ENCODE data around the gene MAP3K4.
A peak's percentile ranks its signal among the peaks of the same experiment; 100 is the strongest.
"Not testable (repeated sequence)": the region's sequence is repeated elsewhere in the genome, so short reads cannot be mapped to it uniquely, and the experiment has no call there.

Gene MAP3K4

DNA sequence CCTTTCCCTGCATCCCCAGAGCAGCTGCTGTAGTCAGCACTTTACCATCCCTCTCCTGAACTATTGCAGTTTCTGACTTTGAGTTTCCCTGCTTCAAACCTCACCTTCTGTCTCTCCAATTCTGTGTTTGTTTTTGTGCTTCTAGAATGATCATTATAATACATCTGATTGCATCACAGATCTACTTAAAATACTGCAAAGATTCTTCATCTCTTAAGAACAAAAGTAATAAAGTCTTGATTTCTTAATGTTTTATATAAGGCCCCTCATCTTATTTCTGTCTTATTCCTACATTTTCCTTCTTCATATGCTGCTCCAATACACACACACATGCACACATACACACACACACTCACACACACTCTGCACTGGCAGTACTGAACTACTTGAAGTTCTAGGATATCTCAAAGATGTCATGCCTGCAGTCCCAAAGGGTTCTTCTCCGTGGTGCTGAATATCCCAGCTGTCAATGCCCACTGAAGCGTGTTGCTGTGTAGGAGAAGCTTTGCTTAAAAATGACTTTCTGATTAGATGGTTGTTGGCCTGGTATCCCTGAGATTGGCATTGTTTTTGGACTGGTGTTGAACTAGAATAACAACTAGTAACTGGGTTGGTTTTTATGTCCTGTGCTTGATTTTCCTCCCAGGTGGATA, 97.2 kb downstream of the MAP3K4 start:
- DNase-seq (ENCODE audit: low spot score), result no peak

DNA sequence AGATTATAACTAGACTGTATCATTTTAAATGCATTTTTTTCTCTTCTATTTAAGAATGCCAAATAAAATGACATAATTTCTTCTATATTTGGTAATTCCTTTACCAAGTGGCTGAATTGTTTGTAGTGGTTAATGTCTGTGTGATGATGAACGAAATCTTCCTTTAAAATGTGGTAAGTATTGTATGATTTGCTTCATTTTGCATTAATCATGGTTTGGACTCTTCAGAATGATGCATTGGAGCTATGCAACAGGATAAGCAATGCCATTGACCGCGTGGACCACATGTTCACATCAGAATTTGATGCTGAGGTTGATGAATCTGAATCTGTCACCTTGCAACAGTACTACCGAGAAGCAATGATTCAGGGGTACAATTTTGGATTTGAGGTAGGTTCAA, 99.6 kb downstream of the MAP3K4 start:
- no peak for DNase-seq (ENCODE audit: low spot score)

DNA sequence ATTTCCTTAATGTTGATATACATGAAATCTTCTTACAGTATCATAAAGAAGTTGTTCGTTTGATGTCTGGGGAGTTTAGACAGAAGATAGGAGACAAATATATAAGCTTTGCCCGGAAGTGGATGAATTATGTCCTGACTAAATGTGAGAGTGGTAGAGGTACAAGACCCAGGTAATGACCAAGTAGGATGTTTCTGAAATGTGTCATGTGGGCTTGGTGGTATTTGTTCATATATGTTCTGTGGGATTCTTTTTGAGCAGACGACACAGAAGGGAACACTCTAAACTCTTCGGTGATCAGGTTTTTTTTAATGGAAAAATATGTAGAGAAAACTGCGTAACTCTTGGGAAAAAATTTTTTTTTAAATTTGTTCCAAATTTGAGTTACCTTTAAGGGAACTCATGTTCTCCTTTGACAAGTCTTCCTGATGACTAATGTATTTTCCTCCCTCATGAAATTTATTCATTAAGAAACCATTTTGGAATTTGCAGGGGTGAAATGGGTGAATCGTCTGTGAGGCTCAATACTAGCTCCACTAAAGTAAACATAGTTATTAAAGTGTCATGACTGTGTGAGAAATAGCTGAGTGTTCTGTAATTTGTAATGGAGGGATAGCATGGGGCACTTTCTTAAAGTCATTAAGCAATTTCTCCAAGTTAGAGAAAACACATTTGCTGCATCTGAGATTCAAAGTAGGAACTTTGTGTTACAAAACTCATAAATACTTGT, 100.6 kb downstream of the MAP3K4 start:
- DNase-seq (ENCODE audit: low spot score), result no peak

DNA sequence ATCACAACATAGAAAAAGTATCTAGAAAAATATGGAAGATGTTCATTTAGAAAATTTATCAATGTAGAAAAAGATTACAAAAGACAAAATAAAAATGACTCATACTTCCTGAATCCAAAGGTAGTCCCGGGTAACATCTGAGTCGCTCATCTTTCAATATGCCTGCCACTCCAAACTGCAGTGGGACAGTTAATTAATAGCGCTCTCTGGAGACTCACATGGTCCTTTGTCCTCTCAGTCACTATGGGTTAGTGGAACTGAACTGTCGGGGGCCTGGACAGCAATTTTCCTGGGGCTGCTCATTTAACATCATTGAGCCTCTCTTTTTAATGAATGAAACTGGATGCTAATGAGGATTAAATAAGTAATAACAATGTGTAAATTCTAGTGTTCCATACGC, 103.4 kb downstream of the MAP3K4 start:
- DNase-seq (ENCODE audit: low spot score), result no peak

DNA sequence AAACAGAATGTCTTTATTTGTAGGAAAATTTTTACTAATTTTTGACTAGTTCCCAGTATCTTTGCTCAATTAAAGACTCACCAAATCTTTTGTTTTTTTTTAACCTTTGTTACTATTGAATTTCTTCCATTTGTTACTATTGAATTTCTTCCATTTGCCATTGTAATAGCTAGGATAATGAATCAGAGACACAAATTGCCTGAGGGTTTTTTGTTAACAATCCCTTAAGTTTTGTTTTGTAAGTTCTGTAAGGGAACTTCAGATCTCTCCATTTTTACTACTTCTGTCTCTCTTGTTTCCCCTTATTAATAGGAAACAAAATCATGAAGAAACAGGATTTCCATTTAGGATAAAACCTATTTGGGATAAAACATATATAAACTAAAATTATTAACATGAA, 104.3 kb downstream of the MAP3K4 start:
- no peak for DNase-seq (ENCODE audit: low spot score)

DNA sequence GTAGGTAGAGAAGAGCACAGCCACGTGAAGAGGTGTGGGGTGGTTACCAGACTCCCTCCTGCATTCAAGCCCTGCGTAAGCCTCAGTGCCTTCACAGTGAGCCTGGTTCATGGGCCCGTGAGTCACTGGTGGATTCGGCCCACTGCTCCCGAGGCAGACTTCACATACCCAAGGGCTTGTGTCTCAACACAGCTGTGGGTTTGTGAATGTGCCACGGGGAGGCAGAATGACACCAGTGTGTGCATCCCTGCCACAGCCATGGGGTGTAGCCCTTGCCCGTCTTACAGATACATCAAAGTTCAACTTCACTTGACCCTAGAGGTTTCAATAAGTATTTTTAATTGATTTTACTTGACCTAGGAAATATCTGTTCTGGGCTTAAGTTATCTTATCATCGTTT, 108.5 kb downstream of the MAP3K4 start:
- no peak for DNase-seq (ENCODE audit: low spot score)

DNA sequence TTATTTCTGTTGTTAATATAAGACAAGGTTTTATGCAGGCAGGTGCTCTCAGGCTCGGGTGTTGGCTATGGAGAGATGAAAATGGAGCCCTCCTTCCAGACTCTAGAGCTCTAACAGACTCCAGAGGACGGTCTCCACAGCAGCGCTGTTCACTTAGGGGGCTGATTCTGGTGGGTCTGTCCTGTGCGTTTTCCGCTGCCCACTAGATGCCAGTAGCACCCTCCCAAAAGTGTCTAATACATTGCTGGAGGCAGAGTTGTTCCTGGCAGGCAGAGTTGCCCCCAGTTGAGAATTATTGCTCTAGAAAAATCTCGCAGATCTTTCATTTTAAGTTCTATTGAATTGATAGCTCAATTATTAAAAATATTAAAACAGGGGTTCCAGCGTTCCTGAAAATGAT, 109.9 kb downstream of the MAP3K4 start:
- DNase-seq (ENCODE audit: low spot score), result no peak

DNA sequence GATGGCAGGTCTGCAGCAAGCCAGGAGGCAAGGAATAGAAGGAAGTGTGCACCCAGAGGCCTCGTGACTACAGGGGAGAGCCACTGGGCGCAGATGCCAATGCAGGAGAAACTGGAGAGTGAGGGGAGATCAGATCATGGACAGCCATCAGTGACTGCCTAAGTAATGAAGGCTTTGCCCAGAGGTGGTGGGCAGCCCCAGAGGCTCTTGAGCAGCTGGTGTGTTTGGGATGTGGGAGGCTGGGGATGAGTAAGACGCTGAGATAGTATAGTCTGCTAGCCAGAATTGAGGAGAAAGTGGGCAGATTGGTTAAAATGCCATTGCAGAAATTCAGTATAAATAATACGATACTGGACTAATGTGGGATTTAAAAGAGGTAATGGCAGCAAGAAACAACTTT, 111.9 kb downstream of the MAP3K4 start:
- DNase-seq (ENCODE audit: low spot score), result no peak

DNA sequence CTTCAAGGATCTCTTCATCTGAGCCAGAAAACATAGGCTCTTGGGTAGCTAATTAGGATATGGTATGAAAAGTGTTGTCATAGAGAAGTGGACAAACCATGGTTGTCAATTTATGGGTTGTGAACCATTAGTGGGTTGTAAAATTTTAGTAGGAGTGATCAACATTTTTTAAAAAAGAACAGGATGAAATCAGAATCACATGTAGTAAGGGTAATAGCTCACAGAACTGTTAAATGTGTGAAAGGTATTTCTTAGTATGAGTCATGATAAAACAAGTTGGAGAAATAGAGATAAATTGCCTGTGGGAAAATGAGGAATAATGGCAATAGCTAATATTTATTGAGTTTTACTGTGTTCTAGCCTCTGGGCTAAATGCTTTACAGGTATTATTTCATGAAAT, 113.4 kb downstream of the MAP3K4 start:
- DNase-seq (ENCODE audit: low spot score), result no peak

DNA sequence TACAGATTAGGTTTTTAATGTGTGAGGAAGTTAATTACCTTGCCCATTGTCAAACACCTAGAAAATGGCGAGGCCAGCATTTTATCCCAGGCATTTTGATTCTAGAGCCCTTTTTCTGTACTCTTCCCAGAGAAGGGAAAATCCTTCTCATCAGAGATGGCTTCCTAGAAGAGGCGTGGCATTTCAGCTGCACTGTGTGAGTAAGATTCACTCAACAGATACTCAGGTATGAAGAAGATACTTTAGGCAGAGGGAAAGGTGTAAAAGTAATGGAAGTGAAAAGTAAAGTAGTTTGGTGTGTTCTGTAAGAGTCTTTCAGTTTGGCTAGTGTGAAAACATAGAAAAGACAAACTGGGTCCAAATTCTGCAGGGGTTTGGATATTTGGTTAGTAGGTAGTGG, 113.8 kb downstream of the MAP3K4 start:
- DNase-seq (ENCODE audit: low spot score), result no peak

DNA sequence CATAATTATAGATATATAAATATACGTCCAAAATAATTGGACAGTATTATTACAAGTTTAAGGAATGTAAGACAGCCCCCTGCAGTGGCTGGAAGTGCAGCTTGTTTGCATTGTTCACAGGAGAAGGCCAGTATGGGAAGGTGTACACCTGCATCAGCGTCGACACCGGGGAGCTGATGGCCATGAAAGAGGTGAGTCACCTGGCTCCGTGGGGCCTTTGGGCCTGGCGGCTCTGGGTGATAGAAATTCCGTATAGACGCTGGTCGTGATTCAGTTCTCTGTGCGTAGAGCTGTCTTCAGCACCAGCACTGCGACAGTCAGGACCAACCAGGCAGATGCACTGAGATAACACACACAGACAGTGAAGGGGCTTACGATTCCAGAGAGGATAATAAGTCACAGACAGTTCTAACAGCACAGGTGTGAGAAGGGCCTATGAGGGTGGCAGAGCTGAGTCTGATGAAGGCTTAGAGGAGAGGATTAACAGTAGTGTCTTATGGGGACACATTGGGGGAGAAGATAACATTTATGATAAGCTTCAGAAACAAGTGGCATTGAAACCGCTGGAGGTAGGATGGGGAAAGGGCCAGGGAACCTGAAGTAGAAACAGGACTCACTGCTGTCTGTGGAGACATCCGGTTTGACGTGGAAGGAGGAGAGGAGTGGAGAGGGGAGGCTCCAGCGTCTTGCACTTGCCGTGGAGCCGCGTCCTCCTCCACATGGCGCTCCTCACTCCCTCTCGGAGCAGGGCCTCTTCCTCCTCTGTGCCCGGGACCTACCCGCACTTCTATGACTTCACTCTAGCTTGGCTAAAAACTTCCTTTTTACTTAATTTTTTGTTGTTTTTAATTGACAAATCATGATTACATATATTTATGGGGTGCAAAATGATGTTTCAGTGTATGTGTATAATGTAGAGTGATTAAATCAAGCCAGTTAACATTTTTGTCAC, 116.5 kb downstream of the MAP3K4 start:
- DNase-seq (ENCODE audit: low spot score), result no peak

DNA sequence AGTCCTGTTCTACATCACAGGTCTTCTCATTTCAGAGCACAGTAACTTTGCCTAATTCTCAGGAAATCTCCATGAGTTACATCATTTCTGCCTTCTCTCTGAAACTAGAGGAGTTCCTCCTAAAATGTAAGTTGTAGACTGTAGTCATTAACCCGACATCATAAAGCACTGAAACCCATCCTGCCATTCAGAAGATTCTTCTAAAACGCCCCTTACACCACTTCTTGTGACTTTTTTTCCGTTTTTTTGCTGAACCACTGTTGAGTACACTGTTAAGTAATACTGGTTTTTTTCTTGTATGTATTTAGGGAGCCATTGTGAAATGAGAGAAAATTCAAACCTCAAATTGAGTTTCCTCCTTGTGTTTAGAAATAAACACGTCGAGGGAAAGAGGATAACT, 117.3 kb downstream of the MAP3K4 start:
- no peak for DNase-seq (ENCODE audit: low spot score)

DNA sequence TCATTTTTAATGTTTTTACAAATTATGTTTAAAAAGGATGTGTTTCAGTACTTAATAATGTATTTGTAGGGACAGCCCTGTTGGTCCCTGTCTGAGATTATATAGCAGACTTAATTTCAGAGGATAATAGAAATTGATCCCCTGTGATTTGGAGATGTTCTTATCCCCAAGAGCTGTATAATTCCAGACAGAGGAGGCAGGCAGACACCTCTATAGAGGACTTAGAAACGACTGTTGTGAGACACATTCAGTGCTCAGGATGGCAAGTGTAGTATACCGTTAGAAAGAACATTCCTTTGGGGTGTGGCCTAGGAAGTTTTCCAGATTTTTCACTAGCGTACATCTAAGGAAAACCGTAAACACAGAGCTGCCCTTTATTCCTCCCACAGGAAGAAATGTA, 117.8 kb downstream of the MAP3K4 start:
- no peak for DNase-seq (ENCODE audit: low spot score)

DNA sequence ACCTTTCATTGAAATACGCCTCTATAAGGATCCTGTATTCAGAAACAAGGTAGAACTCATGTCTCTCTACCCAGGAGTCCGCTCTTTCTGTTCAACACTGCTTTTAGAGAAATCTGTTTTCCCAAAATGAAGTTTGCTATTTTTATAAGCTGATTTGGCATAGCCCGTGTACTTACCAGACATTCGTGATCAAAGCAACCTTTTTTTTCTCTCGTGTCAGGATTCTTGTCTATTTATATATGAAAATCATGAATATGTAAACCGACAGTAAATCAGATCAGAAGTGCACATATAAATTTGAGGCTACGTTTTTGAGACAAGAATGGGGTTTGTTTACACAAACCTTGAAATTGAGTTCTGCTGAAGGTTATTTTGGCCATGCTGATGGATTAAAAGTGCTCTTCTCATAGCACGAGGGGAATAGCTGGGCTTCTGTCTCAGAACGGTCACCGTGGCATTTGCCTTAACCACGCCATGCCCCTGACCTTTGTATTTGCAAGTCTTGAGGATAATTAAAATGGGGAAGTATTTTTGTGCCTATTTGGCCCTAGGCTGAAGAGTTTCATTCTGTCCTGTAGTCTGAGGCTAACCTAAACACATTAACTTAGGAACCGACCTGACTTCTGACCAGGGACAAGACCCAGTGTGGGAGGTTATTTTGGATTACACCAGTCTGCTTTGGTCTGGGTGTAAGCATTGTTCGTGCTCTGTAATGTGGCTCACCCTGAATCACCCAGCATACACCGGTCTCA, 118.6 kb downstream of the MAP3K4 start:
- DNase-seq (ENCODE audit: low spot score), result no peak

DNA sequence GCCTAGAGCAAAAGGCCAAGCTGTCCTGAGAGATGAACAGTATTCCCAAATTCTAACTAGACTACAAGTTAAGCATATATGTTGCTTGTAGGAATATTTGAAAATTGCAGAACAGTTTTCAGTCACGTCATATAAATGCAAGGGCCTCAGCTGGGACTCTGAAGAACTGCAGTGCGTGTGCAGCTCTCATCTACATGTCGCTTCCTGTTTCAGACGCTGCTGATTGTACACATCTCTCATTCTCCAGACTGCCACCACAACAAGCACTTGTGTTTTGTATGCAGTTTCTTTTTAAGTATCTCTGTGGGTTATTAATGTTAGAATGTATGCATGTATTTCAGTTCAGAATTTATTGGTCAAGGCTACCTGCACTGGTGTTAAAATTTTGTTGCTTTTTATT, 119.7 kb downstream of the MAP3K4 start:
- DNase-seq (ENCODE audit: low spot score), result peak; percentile 14

DNA sequence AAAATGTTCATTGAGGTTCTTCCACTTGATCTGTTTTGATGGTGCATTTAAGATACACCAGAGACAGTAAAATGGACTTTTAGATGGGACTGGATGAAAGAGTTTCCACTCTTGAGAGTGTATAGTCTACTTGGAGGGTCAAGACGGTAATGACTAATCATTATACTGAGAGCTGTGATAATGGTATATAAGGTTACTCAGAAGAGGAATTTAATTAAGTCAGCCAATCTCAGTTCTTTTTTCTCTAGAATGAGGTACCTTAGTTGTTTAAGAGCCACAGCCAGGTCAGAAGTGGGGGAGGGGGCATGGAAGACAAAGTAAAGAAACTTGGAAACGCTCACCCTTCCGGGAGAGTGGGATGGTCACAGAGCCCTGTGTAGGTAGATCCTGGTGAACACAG, 123.9 kb downstream of the MAP3K4 start:
- no peak for DNase-seq (ENCODE audit: low spot score)

DNA sequence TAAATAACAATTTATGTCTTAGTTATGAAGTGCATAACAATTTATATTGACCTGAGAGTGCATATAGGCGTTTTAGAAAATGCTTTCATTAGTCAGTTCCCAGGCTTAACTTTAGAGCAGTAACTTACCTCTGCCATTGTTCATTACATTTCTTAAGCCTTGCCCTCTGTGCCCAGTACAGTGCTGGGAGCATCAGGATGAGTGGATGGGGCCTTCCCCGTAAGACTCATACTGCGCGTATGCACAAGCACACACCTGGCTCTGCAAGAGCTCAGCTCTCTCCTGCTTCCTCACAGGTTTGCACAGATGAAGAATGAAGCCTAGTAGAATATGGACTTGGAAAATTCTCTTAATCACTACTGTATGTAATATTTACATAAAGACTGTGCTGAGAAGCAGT, 125.0 kb downstream of the MAP3K4 start:
- DNase-seq (ENCODE audit: low spot score), result no peak

DNA sequence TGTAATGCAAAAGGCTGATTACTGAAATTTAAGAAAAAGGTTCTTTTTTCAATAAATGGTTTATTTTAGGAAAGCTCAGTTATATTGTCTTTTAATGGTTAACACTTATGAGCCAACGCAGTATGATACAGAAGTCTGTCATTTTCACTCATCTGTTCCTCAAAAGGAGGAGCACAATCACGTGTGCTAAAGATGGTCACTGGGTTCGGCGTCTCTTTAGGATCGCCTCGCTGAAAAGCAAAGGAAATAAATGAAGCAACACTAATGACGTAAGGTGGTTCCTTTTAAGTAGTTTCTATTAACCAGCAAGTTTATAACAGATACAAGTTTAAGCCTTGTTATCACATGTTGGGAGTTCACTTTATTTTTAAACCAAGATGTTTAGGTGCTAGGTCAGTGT, 125.7 kb downstream of the MAP3K4 start:
- no peak for DNase-seq (ENCODE audit: low spot score)

DNA sequence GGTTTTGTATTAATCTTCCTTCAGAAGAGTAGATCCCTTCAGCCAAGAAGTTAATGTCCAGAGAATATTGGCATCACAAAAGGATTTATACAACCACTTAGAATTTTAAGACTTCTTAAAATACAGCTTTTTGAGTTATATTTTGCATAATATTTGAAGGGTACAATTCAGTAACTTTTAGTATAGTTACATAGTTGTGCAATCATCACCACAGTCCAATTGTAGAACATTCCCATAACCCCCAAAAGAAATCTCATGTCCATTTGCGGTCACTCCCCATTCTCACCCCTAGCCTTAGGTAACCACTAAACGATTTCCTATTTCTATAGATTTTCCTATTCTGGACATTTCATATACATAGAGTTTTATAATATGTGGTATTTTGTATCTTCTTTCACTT, 126.4 kb downstream of the MAP3K4 start:
- DNase-seq (ENCODE audit: low spot score), result no peak

DNA sequence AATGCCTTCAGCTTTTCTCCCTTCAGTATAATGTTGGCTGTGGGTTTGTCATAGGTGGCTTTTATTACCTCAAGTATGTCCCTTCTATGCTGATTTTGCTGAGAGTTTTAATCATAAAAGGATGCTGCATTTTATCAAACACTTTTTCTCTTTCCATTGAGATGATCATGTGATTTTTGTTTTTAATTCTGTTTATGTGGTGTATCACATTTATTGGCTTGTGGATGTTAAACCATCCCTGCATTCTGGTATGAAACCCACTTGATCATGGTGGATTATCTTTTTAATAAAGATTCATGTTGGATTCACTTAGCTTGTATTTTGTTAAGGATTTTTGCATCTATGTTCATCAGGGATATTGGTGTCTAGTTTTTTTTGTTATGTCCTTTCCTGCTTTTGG, 131.8 kb downstream of the MAP3K4 start:
- not testable (repeated sequence) for DNase-seq (ENCODE audit: low spot score)

DNA sequence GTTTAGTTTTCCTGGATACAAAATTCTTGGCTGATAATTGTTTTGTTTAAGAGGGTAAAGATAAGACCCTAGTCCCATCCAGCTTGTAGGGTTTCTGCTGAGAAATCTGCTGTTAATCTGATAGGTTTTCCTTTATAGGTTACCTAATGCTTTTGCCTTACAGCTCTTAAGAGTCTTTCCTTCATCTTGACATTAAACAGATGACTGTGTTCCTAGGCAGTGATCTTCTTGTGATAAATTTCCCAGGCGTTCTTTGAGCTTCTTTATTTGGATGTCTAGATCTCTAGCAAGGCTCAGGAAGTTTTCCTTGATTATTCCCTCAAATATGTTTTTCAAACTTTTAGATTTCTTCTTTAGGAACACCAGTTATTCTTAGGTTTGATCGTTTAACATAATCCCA, 134.0 kb downstream of the MAP3K4 start:
- DNase-seq (ENCODE audit: low spot score), result no peak

DNA sequence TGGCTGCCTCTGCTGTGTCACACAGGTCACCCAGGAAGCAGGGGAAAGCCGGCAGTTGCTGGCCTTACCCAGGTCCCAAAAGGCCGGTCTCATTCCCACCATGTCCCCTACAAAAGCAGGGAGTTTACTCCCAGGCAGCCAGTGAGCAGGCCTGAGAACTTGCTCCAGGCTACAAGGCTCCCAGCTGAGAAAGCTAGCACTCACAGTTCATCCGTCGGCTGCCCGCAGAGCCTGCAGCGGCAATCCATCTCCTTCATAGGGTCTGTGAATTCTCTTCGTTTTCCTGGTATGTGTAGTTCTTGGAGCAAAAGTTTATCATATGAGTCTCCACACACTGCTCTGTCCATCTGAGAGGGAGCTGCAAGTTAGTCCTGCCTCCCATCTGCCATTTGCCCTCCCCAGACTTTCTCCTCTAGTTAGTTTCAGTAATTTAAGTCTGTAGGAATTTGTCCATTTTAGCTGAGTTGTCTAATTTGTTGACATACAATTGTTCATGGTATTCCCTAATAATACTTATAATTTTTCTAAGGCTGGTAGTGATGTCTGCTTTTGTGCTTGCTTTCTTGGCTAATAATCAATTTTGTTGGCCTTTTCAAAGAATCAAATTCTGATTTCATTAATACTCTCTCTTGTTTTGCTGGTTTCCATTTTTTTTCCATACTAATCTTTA, 135.6 kb downstream of the MAP3K4 start:
- no peak for DNase-seq (ENCODE audit: low spot score)

All from CD4-positive, alpha-beta T cell treated with Interleukin-15 for 4 hours (primary cell).